Fibroblast of peridontal ligament (primary cell): Measurements from ENCODE around the gene ZNF606.

ENCODE experiments used
- DNase-seq: peaks from one replicate; pipeline ENCODE4 v3.0.0-alpha.2; 2010; ENCODE audit errors: extremely low read depth

ZNF606 gene

DNA sequence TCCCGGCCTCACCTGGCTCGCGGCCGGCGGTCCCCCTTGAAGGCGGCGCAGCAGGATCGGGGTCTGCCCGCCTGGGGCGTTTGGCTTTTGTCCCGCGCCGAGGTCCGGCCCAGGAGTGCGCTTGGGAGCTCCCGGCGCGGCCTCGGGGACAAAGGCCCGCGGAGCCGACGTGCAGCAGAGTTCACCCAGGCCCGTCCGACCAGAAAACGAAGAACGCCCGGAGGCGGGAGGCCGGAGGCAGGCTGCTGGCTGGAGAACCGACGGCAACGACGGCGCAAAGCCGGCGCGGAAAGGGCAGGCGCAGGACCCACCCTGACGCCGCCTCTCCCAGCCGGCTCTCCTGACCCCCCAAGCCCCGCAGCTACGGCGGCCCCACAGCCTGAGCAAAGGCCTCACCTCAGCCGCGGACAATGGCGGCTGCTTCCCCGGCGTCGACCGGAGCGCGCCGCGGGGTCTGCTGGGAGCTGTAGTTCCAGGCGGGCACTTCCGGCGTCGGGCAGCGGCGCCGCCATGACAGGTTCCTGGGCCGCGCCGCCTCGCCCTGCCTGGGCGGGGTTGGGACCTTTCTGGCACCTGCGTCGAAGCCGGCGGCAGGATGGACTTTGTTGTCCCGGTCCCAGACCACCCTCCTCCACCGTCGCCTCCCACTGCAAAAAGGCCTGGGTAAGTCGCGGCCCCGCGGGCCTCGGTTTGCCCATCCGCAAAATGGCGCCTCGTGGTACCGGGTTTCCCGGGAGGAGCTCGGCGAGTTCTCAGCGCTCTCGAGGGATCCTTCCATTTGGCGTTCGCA is at the start of gene ZNF606:
Gene ZNF606, minus strand, starts transcription at position 437 of the 790 bp plus-strand sequence. CDS start 1,501 bp downstream, outside the sequence.
- peak; percentile 79 for DNase-seq

DNA sequence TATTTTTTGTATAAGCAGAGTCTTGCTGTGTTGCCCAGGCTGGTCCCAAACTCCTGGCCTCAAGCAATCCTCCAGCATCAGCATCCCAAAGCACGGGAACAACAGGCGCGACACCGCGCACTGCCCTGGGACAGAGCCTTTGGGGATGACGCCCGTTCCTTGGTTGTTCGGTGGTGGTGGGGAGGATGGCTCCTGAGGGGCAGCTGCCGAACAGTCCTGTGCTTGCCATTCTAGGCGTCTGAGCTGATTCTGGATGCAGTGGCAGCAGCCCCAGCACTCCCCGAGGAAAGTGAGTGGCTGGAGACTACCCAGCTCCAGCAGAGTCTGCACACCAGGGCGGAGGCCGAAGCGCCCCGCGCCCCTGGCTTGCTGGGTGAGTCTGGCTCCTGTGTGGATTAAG is 49.6 kb upstream of the ZNF606 start:
- DNase-seq = no peak

DNA sequence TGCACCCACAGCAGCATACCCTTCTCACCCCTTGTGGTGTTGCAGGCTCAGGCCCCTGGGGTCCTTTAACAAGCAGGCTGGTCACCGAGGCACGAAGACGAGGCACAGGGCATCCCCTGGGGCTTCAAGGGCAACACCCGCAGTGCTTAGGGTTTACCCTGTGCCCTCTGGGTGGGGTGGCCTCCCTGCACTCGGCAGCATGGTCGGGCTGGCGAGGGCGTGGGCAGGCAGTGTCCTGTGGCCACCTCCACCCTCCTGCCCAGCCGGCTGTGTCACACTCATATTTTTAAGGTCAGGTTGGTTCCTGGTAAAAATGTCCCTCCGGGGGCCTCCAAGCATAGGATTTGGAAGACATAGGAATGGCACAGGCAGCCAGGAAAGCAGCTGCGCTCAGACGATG is 45.1 kb upstream of the ZNF606 start:
- no peak for DNase-seq

DNA sequence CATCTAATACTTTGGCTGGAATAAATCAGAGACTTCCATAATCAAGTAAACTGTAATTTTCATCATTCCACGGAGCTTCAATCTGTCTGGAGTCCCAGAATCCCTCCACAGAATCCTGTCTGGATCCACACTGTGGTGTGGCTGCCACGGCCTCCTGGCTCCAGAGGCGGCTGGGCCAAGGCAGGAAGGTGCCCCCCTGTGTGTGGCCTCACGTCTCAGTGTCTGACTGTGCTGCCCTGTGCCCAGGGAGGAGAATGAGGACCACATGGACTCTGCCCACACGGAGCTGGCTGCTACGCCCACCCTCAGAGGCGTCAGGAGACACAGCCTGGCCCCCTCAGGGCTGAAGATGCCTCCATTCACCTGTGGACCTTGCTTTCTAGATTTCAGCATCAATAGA is 44.2 kb upstream of the ZNF606 start:
- DNase-seq = no peak

DNA sequence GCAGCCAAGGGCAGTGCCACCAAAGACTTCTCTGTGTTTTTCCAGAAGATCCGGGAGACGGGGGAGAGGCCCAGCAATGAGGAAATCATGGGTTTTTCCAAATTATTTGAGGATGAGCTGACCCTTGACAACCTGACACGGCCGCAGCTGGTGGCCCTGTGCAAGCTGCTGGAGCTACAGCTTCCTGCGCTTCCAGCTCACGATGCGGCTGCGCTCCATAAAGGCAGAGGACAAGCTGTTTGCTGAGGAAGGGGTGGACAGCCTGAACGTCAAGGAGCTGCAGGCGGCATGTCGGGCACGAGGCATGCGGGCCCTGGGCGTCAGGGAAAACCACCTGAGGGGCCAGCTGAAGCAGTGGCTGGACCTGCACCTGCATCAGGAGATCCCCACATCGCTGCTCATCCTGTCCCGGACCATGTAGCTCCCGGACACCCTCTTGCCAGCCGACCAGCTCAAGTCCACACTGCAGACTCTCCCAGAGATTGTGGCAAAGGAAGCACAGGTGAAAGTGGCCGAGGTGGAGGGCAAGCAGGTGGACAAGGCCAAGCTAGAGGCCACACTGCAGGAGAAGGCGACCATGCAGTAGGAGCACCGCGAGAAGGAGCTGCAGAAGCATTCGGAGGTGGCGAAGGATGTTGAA is 42.9 kb upstream of the ZNF606 start:
- DNase-seq = no peak

DNA sequence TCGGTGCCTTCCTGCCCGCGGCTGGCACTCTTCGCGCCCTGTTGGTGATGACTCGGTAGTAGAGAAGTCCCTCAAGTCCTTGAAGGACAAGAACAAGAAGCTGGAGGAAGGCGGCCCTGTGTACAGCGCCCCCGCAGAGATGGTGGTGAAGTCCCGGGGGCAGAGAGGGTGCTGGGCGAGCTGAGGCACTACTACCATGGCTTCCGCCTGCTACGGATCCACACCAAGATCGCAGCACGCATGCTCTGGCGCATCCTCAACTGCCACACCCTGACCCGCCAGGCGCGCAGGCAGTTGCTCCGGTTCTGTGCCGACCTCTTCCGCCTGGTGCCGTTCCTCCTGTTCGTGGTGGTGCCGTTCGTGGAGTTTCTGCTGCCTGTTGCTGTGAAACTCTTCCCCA is 42.3 kb upstream of the ZNF606 start:
- no peak for DNase-seq

DNA sequence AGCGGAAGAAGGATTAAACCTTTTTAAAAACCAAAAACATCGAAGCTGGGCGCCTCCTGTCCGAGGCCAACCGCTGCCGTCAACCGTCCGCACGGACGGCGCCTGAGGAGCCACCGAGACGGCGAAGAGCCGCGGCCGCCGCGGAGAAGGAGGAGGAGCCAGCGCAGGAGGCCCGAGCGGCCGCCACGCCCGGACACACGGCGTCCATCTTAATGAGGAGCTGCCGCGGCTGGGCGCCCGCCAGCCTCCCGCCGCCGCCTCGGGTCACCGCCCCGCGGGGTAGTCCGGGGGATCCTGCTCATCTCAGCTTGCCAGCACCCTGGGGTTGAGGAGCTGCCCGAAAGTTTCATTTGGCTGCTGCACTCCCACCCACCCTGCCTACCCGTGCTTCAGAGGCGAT is 41.8 kb upstream of the ZNF606 start:
- no peak for DNase-seq

DNA sequence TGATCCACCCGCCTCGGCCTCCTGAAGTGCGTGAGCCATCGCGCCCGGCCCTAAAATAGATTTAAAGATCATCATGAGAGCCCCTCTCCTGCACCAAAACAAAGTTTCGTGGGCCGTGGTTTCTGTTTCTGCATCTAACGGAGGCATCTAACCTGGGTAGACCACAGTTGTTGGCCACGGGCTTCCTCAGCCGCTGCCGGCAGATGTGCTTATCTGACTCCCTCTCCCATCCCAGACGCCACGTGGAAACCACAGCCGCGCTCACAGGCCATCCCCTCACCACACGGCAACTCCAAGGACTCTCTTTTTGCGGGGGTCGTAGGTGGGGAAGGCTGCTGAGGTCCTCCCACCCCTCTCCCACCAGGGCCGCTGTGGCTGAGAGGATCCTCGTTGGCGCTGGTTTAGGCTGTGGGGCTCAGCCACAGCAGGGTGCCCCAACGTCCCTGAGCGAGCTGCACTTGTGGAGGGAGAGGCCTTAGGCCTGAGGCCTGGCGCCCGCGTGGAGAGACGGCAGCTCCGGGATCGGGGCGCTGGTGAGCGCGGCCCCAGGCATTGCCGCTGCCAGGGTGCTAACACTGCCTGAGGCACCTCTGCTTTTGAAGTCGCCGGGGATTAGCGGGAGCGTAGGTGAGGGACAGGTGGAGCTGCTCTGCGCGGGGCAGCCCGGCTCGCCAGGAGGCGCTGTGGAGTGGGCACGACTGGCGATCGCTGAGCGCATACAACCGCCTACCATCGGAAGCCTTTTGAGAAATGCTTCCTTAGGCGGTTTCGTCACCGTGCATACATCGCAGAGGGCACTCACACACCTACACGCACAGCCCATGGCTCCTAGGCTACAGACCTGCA is 40.1 kb upstream of the ZNF606 start:
- no peak for DNase-seq

DNA sequence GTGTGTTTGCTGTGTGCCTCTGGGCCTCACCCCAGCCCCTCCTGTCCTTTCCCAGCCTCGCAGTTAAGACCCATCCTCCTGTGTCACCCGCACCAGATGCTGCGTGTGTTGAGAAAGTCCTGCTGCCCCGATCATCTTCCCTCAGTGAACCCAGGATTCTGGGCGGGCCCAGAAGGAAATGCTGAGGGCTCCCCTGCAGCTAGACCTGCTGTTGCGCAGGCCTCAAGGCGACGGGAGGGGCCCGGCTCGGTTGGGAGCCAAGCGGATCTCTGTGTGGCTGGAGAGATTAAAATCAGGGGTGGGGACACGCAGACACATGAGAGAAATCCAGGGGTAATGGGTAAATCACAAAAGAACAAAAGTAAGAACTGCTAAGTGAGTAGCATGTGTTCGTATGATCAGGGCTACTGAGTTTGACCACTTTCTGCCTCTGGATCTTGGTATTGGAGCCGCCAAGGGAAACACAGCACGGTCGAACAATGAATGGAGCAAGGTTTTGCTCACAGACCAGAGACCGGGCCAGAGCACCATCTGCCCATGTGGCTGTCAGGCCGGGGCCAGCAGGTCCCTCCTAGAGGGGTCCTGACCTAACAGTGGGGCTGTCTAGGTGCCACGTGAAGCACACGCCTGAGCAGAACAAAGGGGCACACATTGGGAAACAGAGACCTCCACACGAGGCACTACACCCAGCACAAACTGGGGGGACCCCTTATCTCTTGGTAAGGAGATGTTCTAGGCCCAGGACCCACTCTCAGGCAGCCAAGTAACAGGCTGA is 38.3 kb upstream of the ZNF606 start:
- no peak for DNase-seq

DNA sequence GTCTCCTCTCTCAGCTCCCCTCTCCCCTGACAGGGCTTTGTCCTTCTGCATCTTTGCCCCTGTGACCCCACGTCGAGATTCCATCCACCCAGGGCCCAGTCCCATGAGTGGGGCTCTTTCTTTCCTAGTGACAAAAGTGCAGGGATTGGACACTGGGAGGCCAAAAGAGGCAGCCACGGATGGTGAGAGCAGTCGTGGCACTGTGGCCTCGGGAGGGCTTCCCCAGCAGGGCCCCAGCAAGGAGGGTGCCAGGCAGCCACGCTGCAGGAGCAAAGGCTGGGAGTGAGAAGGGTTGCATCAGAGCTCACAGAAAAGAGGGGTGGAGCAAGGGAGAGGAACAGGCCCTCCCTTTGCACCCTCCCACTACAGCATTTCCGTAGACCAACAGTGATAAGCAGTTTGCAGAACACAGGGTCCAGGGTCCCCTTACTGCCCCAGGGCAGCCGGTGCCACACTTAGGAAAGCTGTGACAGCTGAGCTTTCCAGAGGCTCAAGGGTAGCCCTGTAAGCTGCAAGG is 36.1 kb upstream of the ZNF606 start:
- DNase-seq = no peak

DNA sequence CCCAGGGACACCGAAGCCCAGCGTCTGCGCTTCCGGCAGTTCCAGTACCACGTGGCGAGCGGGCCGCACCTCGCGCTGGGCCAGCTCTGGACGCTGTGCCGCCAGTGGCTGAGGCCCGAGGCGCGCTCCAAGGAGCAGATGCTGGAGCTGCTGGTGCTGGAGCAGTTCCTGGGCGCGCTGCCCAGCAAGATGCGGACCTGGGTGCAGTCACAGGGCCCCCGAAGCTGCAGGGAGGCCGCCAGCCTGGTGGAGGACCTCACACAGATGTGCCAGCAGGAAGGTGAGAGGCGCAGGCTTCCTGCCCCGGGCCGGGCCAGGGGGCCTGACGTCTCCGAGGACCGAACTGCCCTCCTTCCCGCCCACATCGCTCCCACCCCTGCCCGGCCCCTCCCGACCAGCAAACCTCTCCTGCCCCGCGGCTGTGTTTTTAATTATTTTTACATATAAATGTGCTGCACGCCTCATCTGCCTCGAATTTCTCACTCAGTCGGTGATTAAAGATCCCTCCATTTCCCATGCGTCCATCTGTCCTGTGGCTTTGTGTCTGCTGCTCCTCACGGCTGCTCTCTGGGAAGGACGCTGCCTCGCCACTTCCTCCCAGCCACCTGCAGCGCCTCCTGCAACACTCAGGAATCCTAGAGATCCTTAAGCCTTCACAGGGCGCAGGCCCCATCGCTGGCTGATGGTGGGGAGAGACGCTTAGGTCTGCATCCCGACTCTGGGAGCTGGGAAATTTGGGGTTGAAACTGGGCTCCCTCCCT is 35.5 kb upstream of the ZNF606 start:
- no peak for DNase-seq

DNA sequence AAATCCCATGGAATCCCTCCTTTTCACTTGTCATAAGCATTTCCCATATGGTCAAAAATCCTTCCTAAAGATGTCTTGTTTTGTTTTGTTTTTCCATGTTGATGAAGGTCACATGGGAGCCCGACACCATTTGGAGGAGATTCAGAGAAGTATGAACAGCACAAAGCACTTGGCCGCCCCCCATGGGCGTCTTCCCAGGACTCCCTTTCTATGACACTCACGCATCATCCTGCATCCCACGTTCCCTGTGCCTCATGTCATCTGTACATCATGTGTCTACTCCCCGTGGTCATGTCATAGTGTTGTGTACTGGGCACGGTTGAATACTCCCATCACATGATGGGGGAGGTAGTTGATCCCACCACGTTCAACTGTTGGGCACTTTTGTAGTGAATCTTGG is 33.2 kb upstream of the ZNF606 start:
- DNase-seq = no peak

DNA sequence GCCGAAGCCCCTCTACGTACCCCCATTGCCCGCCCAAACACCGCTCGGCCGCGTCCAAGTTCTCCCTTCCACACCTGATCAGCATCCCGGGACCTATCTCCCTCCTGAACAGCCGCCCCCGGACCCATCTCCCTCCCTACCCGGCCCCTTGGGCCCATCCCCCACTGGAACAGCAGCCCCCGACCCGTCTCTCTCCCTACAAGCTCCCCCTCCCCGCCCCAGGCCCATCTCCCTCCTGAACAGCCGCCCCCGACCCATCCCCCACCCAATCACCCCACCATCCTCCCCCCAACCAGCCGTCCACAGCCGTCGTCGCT is 31.8 kb upstream of the ZNF606 start:
- DNase-seq = no peak

DNA sequence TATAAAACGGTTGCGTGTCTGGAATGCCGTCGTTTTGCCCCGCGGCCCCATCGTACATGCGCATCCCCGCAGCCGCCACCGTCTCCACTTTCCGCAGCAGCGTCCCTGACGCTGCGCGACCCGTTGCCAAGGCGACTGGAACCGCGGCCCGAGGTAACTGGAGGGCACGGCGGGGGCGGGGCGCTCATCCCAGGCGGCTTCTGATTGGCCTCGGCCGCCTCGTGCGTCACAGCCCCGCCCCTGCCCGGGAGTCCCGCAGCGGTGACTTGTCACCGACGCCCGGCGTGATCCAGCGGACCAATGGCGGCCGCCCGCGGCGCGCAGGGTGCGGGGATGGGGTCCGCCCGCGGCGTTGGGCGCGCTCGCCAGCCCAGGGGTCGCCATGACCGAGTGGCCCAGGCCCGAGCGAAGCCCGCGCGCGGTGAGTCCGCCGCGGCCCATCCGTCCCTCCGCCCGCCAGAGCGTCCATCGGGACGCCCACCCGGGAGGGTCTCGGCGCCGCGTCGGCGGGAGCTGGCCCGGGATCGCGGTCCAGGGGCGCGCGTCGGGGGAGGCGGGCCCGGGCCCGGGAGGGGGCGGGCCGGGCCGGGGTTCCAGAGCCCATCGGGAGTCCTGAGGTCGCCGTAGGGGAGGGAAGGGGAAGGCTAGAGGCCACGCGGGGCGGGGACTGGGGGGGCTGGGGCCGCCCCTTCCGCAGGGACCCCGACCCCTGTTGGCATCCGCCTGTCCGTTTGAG is 31.3 kb upstream of the ZNF606 start, which contains the start of gene ZSCAN1:
Gene ZSCAN1, plus strand, starts transcription at position 285 of the 736 bp plus-strand sequence. CDS start 3,812 bp downstream, outside the sequence.
- DNase-seq = peak; percentile 67

DNA sequence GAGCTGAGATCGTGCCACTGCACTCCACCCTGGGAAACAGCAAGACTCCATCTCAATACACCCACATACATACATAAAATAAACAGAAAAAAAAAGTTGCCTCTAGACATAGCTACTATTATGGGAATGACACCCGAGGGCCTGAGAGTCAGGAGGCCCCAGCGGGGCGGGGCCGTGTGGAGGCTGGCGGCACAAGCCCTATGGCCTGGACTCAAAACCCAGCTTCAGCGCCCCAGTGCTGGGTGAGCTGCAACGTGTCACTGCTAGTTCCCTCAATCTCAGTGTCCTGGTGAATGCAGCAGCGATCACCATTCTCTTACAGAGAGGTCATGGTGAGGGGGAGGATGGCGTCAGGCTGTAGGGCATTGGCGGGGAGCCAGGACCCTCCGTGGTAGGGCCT is 22.0 kb upstream of the ZNF606 start:
- DNase-seq = no peak

DNA sequence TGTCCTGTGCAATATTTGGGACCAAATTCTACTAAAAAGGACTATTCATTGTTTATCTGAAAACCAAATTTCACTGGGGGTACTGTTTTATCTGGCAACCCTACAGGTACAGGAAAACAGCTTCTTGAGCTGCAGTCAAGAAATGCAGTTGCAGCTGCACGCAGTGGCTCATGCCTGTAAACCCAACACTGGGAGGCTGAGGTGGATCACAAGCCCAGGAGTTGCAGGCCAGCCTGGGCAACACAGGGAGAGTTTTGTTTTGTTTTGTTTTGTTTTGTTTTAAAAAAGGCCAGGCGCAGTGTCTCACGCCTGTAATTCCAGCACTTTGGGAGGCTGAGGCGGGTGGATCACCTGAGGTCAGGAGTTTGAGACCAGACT is 19.7 kb upstream of the ZNF606 start:
- no peak for DNase-seq

DNA sequence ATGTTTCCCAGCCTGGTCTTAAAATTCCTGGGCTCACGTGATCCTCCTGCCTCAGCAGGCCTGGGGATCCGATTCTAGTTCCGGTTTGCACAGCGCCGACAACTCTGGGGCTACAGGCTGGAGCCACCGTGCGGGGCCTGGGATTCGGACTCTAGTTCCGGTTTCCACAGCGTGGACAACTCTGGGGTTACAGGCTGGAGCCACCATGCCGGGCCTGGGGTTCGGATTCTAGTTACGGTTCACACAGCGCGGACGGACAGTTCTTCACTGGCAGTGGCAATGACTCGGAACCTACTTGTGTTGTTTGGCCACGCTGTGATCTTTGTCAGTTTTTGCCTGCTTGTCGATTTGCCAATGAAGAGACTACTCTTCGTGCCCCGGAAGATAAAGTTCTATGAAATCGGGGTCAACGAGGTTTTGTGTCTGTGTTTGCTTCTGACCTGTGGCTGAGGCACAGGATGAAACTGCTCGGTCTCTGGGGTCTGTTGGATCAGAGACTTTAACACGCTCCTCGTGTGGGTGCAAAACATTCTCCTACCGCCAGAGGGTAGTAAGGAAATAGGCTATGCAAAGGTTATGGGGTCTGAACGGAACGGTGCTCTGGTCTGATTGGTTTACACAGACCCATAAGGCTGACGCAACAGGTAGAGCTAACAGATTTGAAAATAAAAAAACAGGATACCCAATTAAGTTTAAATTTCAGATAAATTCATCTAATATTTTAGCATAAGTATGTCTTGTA is 19.1 kb upstream of the ZNF606 start:
- DNase-seq = peak; percentile 63

DNA sequence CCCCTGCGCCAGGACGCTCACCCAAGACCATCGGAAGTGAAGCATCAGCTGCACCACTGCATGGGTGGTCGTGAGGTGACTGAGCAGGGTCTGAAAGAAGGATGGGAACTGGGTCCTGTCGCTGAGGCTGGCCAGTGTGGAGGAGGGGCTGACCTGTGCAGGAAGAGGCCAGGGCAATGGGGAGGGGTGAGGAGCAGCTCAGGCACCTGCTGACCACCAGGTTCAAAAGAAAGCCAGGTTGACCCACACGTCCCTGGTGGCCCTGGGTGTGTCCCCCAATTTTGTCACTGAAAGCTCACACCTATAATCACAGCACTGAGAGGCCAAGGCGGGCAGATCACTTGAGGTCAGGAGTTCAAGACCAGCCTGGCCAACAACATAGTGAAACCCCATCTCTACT is 17.5 kb upstream of the ZNF606 start:
- DNase-seq = no peak

DNA sequence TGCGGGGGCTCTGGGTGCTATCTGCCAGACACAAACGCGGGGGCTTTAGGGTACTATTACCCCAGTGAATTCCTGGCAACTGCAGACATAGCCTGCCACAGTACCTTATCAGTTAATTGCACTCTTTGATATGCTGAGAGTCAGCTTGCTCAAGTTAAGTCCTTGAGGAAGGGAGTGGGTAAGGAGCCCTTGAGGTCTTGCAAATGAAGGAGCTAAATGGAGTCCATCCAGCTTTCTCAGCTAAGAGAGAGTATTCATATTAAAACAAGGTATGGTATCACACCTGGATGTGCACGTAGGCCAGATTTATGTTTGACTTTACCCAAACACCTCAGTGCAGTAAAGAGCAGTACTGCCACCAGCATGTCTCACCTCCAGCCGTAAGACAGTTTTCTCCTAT is 11.5 kb upstream of the ZNF606 start:
- DNase-seq = no peak

DNA sequence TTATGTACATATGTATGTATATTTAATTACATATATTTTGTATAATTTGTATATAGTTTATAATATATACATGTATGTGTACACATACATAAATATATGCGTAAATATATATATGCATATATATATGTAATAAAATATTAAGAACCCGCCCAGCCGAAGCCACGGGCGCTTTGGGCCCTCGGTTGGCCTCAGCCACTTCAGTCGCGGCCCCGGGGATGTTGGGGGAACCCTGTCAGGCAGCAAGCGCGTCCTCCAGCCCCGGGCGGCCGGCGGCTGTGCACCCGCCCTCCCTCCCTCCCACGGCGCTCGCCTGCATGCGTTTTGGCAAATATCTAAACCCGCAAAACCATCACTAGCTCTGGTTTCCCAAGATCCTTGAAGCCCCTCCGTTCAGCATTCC is 7.9 kb upstream of the ZNF606 start:
- no peak for DNase-seq
